Endothelial cell (in vitro differentiated cells): ENCODE measurements around the gene ZNF433. TPM values are rescaled to one million over a fixed set of nuclear protein-coding genes. Genes with fewer than 3 reads are reported as not detected.
A peak's percentile ranks its signal among the peaks of the same experiment; 100 is the strongest.
"Not testable (repeated sequence)": the region's sequence is repeated elsewhere in the genome, so short reads cannot be mapped to it uniquely, and the experiment has no call there.

ENCODE experiments used
- DNase-seq: peaks from one replicate; pipeline ENCODE4 v3.0.0; 2021; ENCODE audit warnings: low spot score
- H3K27ac Mint-ChIP-seq: one replicate; pipeline ENCODE4 v1.8.0; 2021; ENCODE audit warnings: mixed read lengths, inconsistent platforms; ENCODE audit not compliant: unreplicated experiment
- H3K27me3 Mint-ChIP-seq: one replicate; pipeline ENCODE4 v1.8.0; 2021; ENCODE audit warnings: mild to moderate bottlenecking, moderate library complexity, mixed read lengths, inconsistent platforms; ENCODE audit not compliant: unreplicated experiment
- H3K36me3 Mint-ChIP-seq: one replicate; pipeline ENCODE4 v1.8.0; 2021; ENCODE audit warnings: mild to moderate bottlenecking, low read depth, mixed read lengths, inconsistent platforms; ENCODE audit not compliant: unreplicated experiment
- H3K4me1 Mint-ChIP-seq: one replicate; pipeline ENCODE4 v1.8.0; 2021; ENCODE audit warnings: mild to moderate bottlenecking, mixed read lengths, inconsistent platforms; ENCODE audit not compliant: unreplicated experiment
- H3K4me3 Mint-ChIP-seq: one replicate; pipeline ENCODE4 v1.8.0; 2021; ENCODE audit warnings: mild to moderate bottlenecking, mixed read lengths, inconsistent platforms; ENCODE audit not compliant: unreplicated experiment
- H3K9me3 Mint-ChIP-seq: one replicate; pipeline ENCODE4 v1.8.0; 2021; ENCODE audit warnings: mixed read lengths, inconsistent platforms; ENCODE audit not compliant: unreplicated experiment
- CTCF ChIP-seq: fragments of 200-600 bp; sonication (generic); IDR thresholded peaks from one replicate; pipeline ENCODE4 v1.5.0; 2021; ENCODE audit warnings: antibody characterized with exemption; ENCODE audit not compliant: unreplicated experiment
- total RNA-seq: library from RNA; stranded (reverse); fragmentation: NEBNext Ultra II Directional; extraction: Animal tissue kit (Norgen Biotek cat#: 25700); gene quantifications from one replicate; pipeline ENCODE4 v1.2.1, GENCODE V29; 2021; ENCODE audit not compliant: unreplicated experiment

ZNF433 gene
- total RNA-seq, 1 donor from 2014 or later, result 0.21 TPM

GRCh38 chr19:12015753-12016116, 19.7 kb downstream of the ZNF433 start:
- H3K4me1 Mint-ChIP-seq, result no peaks in the 10 kb centered on the region
- DNase-seq, result no peak
- peaks cover 41% of the 10 kb centered on the region for H3K9me3 Mint-ChIP-seq
- peaks cover 8% of the 10 kb centered on the region for H3K36me3 Mint-ChIP-seq
- no peak for TF ChIP-seq CTCF
- H3K27me3 Mint-ChIP-seq, result no peaks in the 10 kb centered on the region
- no peak overlapping the region for H3K27ac Mint-ChIP-seq
- H3K4me3 Mint-ChIP-seq, result no peak overlapping the region

- TF ChIP-seq CTCF, result no peak
- no peaks in the 10 kb centered on the region for H3K27me3 Mint-ChIP-seq
- no peak overlapping the region for H3K4me3 Mint-ChIP-seq
- H3K36me3 Mint-ChIP-seq, result peaks cover 8% of the 10 kb centered on the region
- H3K27ac Mint-ChIP-seq, result no peak overlapping the region
- H3K4me1 Mint-ChIP-seq, result no peaks in the 10 kb centered on the region
- DNase-seq, result no peak
- H3K9me3 Mint-ChIP-seq, result peaks cover 41% of the 10 kb centered on the region
Observed at GRCh38 chr19:12015015-12015752, 20.3 kb downstream of the ZNF433 start.

- Mint-ChIP-seq H3K4me1 (no peaks in the 10 kb centered on the region), H3K27ac (no peak overlapping the region), H3K4me3 (peak overlapping the region; percentile 49), H3K27me3 (no peaks in the 10 kb centered on the region), H3K9me3 (peaks cover 14% of the 10 kb centered on the region), H3K36me3 (peaks cover 4% of the 10 kb centered on the region)
- DNase-seq, result no peak
- TF ChIP-seq CTCF, result no peak
Observed at GRCh38 chr19:12000152-12000981, 35.1 kb downstream of the ZNF433 start.

GRCh38 chr19:11995174-11995573, 40.3 kb downstream of the ZNF433 start:
- Mint-ChIP-seq H3K27me3 (no peaks in the 10 kb centered on the region), H3K36me3 (no peaks in the 10 kb centered on the region), H3K9me3 (peaks cover 25% of the 10 kb centered on the region), H3K4me3 (no peak overlapping the region), H3K27ac (no peak overlapping the region), H3K4me1 (no peaks in the 10 kb centered on the region)
- DNase-seq, result no peak
- no peak for TF ChIP-seq CTCF

GRCh38 chr19:11991921-11992320, 43.6 kb downstream of the ZNF433 start:
- not testable (repeated sequence) for H3K4me3 Mint-ChIP-seq, H3K4me1 Mint-ChIP-seq, H3K36me3 Mint-ChIP-seq, H3K27me3 Mint-ChIP-seq, DNase-seq, H3K27ac Mint-ChIP-seq
- H3K9me3 Mint-ChIP-seq, result peaks cover 23% of the 10 kb centered on the region
